Smooth muscle cell (in vitro differentiated cells): ENCODE results near the gene SPRYD7. TPM values are rescaled to one million over a fixed set of nuclear protein-coding genes. Genes with fewer than 3 reads are reported as not detected.

ENCODE experiments used
- DNase-seq: peaks from one replicate; lab custom pipeline; 2025; ENCODE audit not compliant: unreplicated experiment; lab: John Stamatoyannopoulos, UW
- H2AFZ ChIP-seq: fragments of 200-600 bp; sonication (generic); 2 replicates; pipeline ENCODE4 v1.6.0; 2016; ENCODE audit warnings: antibody characterized with exemption, low read depth, mild to moderate bottlenecking
- H3F3A ChIP-seq: fragments of 200-600 bp; sonication (generic); 2 replicates; pipeline ENCODE4 v1.6.0; 2017; ENCODE audit warnings: antibody characterized with exemption, low read depth
- H3K27ac ChIP-seq: fragments of 200-600 bp; sonication (generic); 2 replicates; pipeline ENCODE4 v1.5.1; 2016; ENCODE audit warnings: low read depth, mild to moderate bottlenecking
- H3K27me3 ChIP-seq: fragments of 200-600 bp; sonication (generic); 2 replicates; pipeline ENCODE4 v1.6.1; 2016; ENCODE audit warnings: low read depth, mild to moderate bottlenecking
- H3K36me3 ChIP-seq: fragments of 200-600 bp; sonication (generic); 2 replicates; pipeline ENCODE4 v1.5.1; 2016; ENCODE audit warnings: low read depth
- H3K4me1 ChIP-seq: fragments of 200-600 bp; sonication (generic); 2 replicates; pipeline ENCODE4 v1.5.1; 2016; ENCODE audit warnings: low read depth
- H3K4me2 ChIP-seq: fragments of 200-600 bp; sonication (generic); 2 replicates; pipeline ENCODE4 v1.6.0; 2016; ENCODE audit warnings: mild to moderate bottlenecking
- H3K4me3 ChIP-seq: fragments of 200-600 bp; sonication (generic); 2 replicates; pipeline ENCODE4 v1.5.1; 2016; ENCODE audit warnings: mild to moderate bottlenecking
- H3K79me2 ChIP-seq: fragments of 200-600 bp; sonication (generic); 2 replicates; pipeline ENCODE4 v1.6.0; 2016; ENCODE audit warnings: low read depth, mild to moderate bottlenecking
- H3K9ac ChIP-seq: fragments of 200-600 bp; sonication (generic); 2 replicates; pipeline ENCODE4 v1.6.0; 2016; ENCODE audit warnings: low read depth
- H3K9me3 ChIP-seq: fragments of 200-600 bp; sonication (generic); replicated peaks from 2 replicates; pipeline ENCODE4 v1.5.1; 2016; ENCODE audit warnings: low read depth
- H4K20me1 ChIP-seq: fragments of 200-600 bp; sonication (generic); 2 replicates; pipeline ENCODE4 v1.6.0; 2016; ENCODE audit warnings: low read depth
- WGBS: methylation state at CpG from one replicate; pipeline ENCODE4 v1.1.7; 2016; ENCODE audit warnings: low lambda C conversion rate; 5-methylcytosine and 5-hydroxymethylcytosine counted together
- polyA plus RNA-seq: library from polyadenylated mRNA; unstranded; fragments of >200 nt; fragmentation: Nextera tagmentation; extraction: Ambion mirVana; gene quantifications from 2 replicates; pipeline ENCODE4 v1.2.1, GENCODE V29; 2016
- total RNA-seq: library from RNA; depleted of rRNA; stranded (reverse); fragments of >200 nt; gene quantifications from 2 replicates; pipeline ENCODE4 v1.2.3, GENCODE V29; 2014
- TF ChIP-seq, protein P1 (sequence below): fragments of 200-600 bp; sonication (generic); IDR thresholded peaks from 2 replicates; pipeline ENCODE4 v1.5.1; 2017; ENCODE audit warnings: borderline replicate concordance, mild to moderate bottlenecking, antibody characterized with exemption; ENCODE audit not compliant: insufficient read depth, poor library complexity, severe bottlenecking

SPRYD7 gene
- total and polyA plus RNA-seq, 2 experiments from 2014 or later: 8.1 to 16.1 TPM

DNA sequence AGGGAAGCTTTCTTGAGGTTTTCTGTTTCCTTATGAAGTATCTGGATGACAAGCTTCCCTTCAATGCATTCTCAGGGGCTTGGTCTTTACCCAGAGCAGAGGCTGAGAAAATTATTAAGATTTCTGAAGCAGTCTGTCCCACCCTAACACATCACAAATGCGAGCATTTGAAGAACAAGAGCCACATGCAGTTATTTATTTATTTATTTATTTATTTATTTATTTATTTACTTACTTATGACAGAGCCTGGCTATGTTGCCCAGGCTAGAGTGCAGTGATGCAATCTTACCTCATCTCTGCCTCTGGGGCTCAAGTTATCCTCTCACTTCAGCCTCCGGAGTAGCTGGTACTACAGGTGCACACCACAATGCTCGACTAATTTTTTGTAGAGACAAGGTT, 38.4 kb downstream of the SPRYD7 start:
- Histone ChIP-seq H3K36me3 (no peaks in the 10 kb centered on the region), H3K9me3 (no peaks in the 10 kb centered on the region), H4K20me1 (no peaks in the 10 kb centered on the region), H3K27me3 (no peaks in the 10 kb centered on the region), H3K27ac (no peak overlapping the region), H2AFZ (no peak overlapping the region), H3F3A (no peaks in the 10 kb centered on the region), H3K9ac (no peak overlapping the region), H3K4me2 (no peak overlapping the region), H3K4me1 (no peaks in the 10 kb centered on the region), H3K79me2 (no peaks in the 10 kb centered on the region), H3K4me3 (no peak overlapping the region)
- DNase-seq: no peak
- TF ChIP-seq, protein P1, sequence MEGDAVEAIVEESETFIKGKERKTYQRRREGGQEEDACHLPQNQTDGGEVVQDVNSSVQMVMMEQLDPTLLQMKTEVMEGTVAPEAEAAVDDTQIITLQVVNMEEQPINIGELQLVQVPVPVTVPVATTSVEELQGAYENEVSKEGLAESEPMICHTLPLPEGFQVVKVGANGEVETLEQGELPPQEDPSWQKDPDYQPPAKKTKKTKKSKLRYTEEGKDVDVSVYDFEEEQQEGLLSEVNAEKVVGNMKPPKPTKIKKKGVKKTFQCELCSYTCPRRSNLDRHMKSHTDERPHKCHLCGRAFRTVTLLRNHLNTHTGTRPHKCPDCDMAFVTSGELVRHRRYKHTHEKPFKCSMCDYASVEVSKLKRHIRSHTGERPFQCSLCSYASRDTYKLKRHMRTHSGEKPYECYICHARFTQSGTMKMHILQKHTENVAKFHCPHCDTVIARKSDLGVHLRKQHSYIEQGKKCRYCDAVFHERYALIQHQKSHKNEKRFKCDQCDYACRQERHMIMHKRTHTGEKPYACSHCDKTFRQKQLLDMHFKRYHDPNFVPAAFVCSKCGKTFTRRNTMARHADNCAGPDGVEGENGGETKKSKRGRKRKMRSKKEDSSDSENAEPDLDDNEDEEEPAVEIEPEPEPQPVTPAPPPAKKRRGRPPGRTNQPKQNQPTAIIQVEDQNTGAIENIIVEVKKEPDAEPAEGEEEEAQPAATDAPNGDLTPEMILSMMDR: no peak
- 84% methylated on average over 3 of the region's 3 CpGs for WGBS

DNA sequence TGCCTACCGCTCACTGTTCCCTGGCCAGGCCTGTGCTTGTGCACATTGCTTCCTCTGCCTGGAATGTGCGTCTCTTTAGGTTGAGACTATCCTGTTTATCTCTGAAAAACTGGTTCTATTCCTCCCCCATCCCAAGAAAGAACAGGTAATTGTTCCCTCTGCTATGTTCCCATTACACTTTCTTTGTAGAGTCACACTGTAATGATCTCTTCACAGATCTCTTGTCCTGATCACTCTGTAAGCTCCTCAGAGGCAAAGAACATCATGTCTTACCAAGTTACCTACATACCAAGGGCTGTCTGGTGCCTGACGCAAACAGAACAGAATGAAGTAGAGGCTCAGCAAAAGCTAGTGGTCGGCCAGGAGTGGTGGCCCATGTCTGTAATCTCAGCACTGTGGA, 40.3 kb downstream of the SPRYD7 start:
- TF ChIP-seq, protein P1: no peak
- Histone ChIP-seq H4K20me1 (no peaks in the 10 kb centered on the region), H2AFZ (no peak overlapping the region), H3K4me2 (no peak overlapping the region), H3K36me3 (no peaks in the 10 kb centered on the region), H3K27me3 (no peaks in the 10 kb centered on the region), H3F3A (no peaks in the 10 kb centered on the region), H3K79me2 (no peaks in the 10 kb centered on the region), H3K9ac (no peak overlapping the region), H3K4me3 (no peak overlapping the region), H3K27ac (no peak overlapping the region), H3K9me3 (no peaks in the 10 kb centered on the region), H3K4me1 (no peaks in the 10 kb centered on the region)
- WGBS: 90% methylated on average over 4 of the region's 4 CpGs
- no peak for DNase-seq

DNA sequence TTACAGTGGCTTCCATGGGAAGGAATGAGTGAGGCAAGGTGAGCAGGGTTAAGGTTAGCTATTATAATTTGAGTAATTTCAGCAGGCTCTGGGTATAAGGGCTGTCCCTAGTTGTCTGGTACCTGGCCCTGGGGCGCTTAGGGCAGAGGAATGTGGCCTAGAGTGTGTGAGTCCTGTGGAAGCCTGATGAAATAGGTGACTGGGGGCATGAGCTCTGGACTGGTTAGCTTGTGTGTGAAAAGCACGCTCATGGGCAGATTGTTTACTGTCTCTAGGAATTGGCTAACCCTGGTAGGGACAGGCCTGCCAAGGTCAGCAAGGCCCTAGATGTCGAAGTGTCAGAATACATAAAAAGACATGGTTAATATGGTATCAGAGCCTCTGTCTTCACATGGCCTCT, 42.5 kb downstream of the SPRYD7 start:
- Histone ChIP-seq H3K9me3 (no peaks in the 10 kb centered on the region), H3K27ac (no peak overlapping the region), H3K4me2 (no peak overlapping the region), H3K9ac (no peak overlapping the region), H3F3A (no peaks in the 10 kb centered on the region), H3K27me3 (no peaks in the 10 kb centered on the region), H3K79me2 (no peaks in the 10 kb centered on the region), H3K36me3 (no peaks in the 10 kb centered on the region), H2AFZ (no peak overlapping the region), H3K4me3 (no peak overlapping the region), H3K4me1 (no peaks in the 10 kb centered on the region), H4K20me1 (no peaks in the 10 kb centered on the region)
- TF ChIP-seq, protein P1: no peak
- WGBS: 94% methylated on average over 3 of the region's 3 CpGs
- no peak for DNase-seq

DNA sequence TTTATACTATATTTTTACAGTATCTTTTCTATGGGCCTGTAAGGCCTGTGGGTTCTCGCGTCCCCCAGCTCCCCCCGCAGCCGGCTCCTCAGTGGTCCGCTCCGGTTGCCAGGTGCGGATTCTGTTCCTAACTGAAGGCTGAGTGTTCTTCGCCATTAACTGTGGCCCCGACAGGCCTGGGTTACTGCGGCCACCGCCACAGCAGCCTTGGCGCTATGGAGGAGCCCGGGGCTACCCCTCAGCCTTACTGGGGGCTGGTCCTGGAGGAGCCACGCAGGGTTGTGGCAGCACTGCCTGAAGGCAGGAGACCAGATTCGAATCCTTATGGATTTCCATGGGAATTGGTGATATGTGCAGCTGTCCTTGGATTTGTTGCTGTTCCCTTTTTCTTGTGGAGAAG, 45.8 kb downstream of the SPRYD7 start:
- WGBS: 93% methylated on average over 15 of the region's 15 CpGs
- no peaks in the 10 kb centered on the region for H3K4me1 ChIP-seq
- no peak overlapping the region for H3K4me3 ChIP-seq
- H3F3A ChIP-seq: no peaks in the 10 kb centered on the region
- H4K20me1 ChIP-seq: no peaks in the 10 kb centered on the region
- H3K9ac ChIP-seq: no peak overlapping the region
- no peak overlapping the region for H3K4me2 ChIP-seq
- no peak overlapping the region for H3K27ac ChIP-seq
- TF ChIP-seq, protein P1: no peak
- no peak overlapping the region for H2AFZ ChIP-seq
- H3K27me3 ChIP-seq: no peaks in the 10 kb centered on the region
- no peaks in the 10 kb centered on the region for H3K79me2 ChIP-seq
- no peak for DNase-seq
- H3K36me3 ChIP-seq: no peaks in the 10 kb centered on the region
- no peaks in the 10 kb centered on the region for H3K9me3 ChIP-seq
